Measurements from ENCODE around the gene TGIF2.
A peak's percentile ranks its signal among the peaks of the same experiment; 100 is the strongest.
"Not testable (repeated sequence)": the region's sequence is repeated elsewhere in the genome, so short reads cannot be mapped to it uniquely, and the experiment has no call there.

Gene TGIF2

GRCh38 chr20:36563374-36563773, 10.0 kb upstream of the TGIF2 start:
- Histone ChIP-seq H3K36me3 (ENCODE audit: control insufficient read depth in 4 of 4, insufficient read depth in 4 of 4, low read length in 3 of 4) (peaks cover 0 to 2% (median 0%) of the 10 kb centered on the region in 4 experiments), H3K9me3 (ENCODE audit: control extremely low read depth in 1 of 5, control insufficient read depth in 4 of 5, insufficient read depth in 2 of 5, low read depth in 1 of 5, low read length in 4 of 5) (peaks cover 0 to 6% (median 0%) of the 10 kb centered on the region in 5 experiments), H3K4me1 (ENCODE audit: control extremely low read depth in 1 of 4, control insufficient read depth in 4 of 4, insufficient read depth in 4 of 4, low read length in 3 of 4) (no peaks in the 10 kb centered on the region), H3K27ac (ENCODE audit: insufficient read depth in 1 of 2, low read depth in 1 of 2, low read length in 2 of 2, poor library complexity in 1 of 2, severe bottlenecking in 2 of 2) (no peak overlapping the region), H3K27me3 (replicated peaks in 2 of 5; ENCODE audit: control insufficient read depth in 4 of 5, insufficient read depth in 5 of 5, low read length in 4 of 5) (no peaks in the 10 kb centered on the region), H3K4me3 (ENCODE audit: control insufficient read depth in 1 of 7, extremely low read depth in 1 of 7, insufficient read depth in 4 of 7, low read depth in 2 of 7, low read length in 6 of 7) (no peak overlapping the region)
- CTCF ChIA-PET, result no interaction called here
- WGBS (ENCODE audit: insufficient coverage), result 100% methylated on average over 1 of the region's 1 CpG
- POLR2A ChIA-PET, result no interaction called here
- no peak for DNase-seq

- H3K4me3 ChIP-seq (ENCODE audit: control insufficient read depth in 1 of 7, extremely low read depth in 1 of 7, insufficient read depth in 4 of 7, low read depth in 2 of 7, low read length in 6 of 7); H3K36me3 ChIP-seq (ENCODE audit: control insufficient read depth in 4 of 4, insufficient read depth in 4 of 4, low read length in 3 of 4); POLR2A ChIA-PET; H3K27ac ChIP-seq (ENCODE audit: insufficient read depth in 1 of 2, low read depth in 1 of 2, low read length in 2 of 2, poor library complexity in 1 of 2, severe bottlenecking in 2 of 2); CTCF ChIA-PET; H3K27me3 ChIP-seq (replicated peaks in 2 of 5; ENCODE audit: control insufficient read depth in 4 of 5, insufficient read depth in 5 of 5, low read length in 4 of 5); H3K9me3 ChIP-seq (ENCODE audit: control extremely low read depth in 1 of 5, control insufficient read depth in 4 of 5, insufficient read depth in 2 of 5, low read depth in 1 of 5, low read length in 4 of 5); H3K4me1 ChIP-seq (ENCODE audit: control extremely low read depth in 1 of 4, control insufficient read depth in 4 of 4, insufficient read depth in 4 of 4, low read length in 3 of 4); DNase-seq: not testable (repeated sequence)
- WGBS (ENCODE audit: insufficient coverage), result 100% methylated on average over 2 of the region's 13 CpGs
Measured at GRCh38 chr20:36564078-36564725, 9.2 kb upstream of the TGIF2 start.

GRCh38 chr20:36564726-36565121, 8.7 kb upstream of the TGIF2 start:
- POLR2A ChIA-PET; H3K36me3 ChIP-seq (ENCODE audit: control insufficient read depth in 4 of 4, insufficient read depth in 4 of 4, low read length in 3 of 4); H3K4me1 ChIP-seq (ENCODE audit: control extremely low read depth in 1 of 4, control insufficient read depth in 4 of 4, insufficient read depth in 4 of 4, low read length in 3 of 4); H3K9me3 ChIP-seq (ENCODE audit: control extremely low read depth in 1 of 5, control insufficient read depth in 4 of 5, insufficient read depth in 2 of 5, low read depth in 1 of 5, low read length in 4 of 5); H3K27me3 ChIP-seq (replicated peaks in 2 of 5; ENCODE audit: control insufficient read depth in 4 of 5, insufficient read depth in 5 of 5, low read length in 4 of 5); H3K27ac ChIP-seq (ENCODE audit: insufficient read depth in 1 of 2, low read depth in 1 of 2, low read length in 2 of 2, poor library complexity in 1 of 2, severe bottlenecking in 2 of 2); DNase-seq; H3K4me3 ChIP-seq (ENCODE audit: control insufficient read depth in 1 of 7, extremely low read depth in 1 of 7, insufficient read depth in 4 of 7, low read depth in 2 of 7, low read length in 6 of 7): not testable (repeated sequence)
- CTCF ChIA-PET, result interaction anchor here (0.6 kb wide), 1 partner anchor 169 kb away, joined by 3 read pairs; no protein-coding TSS in a partner anchor
- 94% methylated on average over 5 of the region's 6 CpGs for WGBS (ENCODE audit: insufficient coverage)

- peaks cover 0 to 6% (median 0%) of the 10 kb centered on the region in 5 experiments for H3K9me3 ChIP-seq (ENCODE audit: control extremely low read depth in 1 of 5, control insufficient read depth in 4 of 5, insufficient read depth in 2 of 5, low read depth in 1 of 5, low read length in 4 of 5)
- POLR2A ChIA-PET, result no interaction called here
- DNase-seq, result no peak
- no peak overlapping the region for H3K27ac ChIP-seq (ENCODE audit: insufficient read depth in 1 of 2, low read depth in 1 of 2, low read length in 2 of 2, poor library complexity in 1 of 2, severe bottlenecking in 2 of 2)
- WGBS (ENCODE audit: insufficient coverage), result no CpG with 5 or more reads among the region's 3 CpGs
- CTCF ChIA-PET, result interaction anchor here (1.2 kb wide), 1 partner anchor 33 kb away, joined by 3 read pairs; no protein-coding TSS in a partner anchor
- H3K4me3 ChIP-seq (ENCODE audit: control insufficient read depth in 1 of 7, extremely low read depth in 1 of 7, insufficient read depth in 4 of 7, low read depth in 2 of 7, low read length in 6 of 7), result no peak overlapping the region
- H3K27me3 ChIP-seq (replicated peaks in 2 of 5; ENCODE audit: control insufficient read depth in 4 of 5, insufficient read depth in 5 of 5, low read length in 4 of 5), result no peaks in the 10 kb centered on the region
- no peaks in the 10 kb centered on the region for H3K4me1 ChIP-seq (ENCODE audit: control extremely low read depth in 1 of 4, control insufficient read depth in 4 of 4, insufficient read depth in 4 of 4, low read length in 3 of 4)
- H3K36me3 ChIP-seq (ENCODE audit: control insufficient read depth in 4 of 4, insufficient read depth in 4 of 4, low read length in 3 of 4), result peaks cover 0 to 2% (median under 1%) of the 10 kb centered on the region in 4 experiments
Measured at GRCh38 chr20:36565520-36565919, 7.9 kb upstream of the TGIF2 start.

GRCh38 chr20:36569847-36570429, 3.5 kb upstream of the TGIF2 start:
- 94% methylated on average over 7 of the region's 7 CpGs for WGBS (ENCODE audit: insufficient coverage)
- H3K36me3 ChIP-seq (ENCODE audit: control insufficient read depth in 4 of 4, insufficient read depth in 4 of 4, low read length in 3 of 4), result peaks cover 0 to 2% (median 0%) of the 10 kb centered on the region in 4 experiments
- no peak overlapping the region for H3K4me3 ChIP-seq (ENCODE audit: control insufficient read depth in 1 of 7, extremely low read depth in 1 of 7, insufficient read depth in 4 of 7, low read depth in 2 of 7, low read length in 6 of 7)
- no peak overlapping the region for H3K27ac ChIP-seq (ENCODE audit: insufficient read depth in 1 of 2, low read depth in 1 of 2, low read length in 2 of 2, poor library complexity in 1 of 2, severe bottlenecking in 2 of 2)
- ChIA-PET POLR2A (no interaction called here), CTCF (interaction anchor here (7.2 to 13.1 kb wide), 2 partner anchors 12 to 18 kb away, joined by 36 to 108 read pairs; no protein-coding TSS in a partner anchor)
- H3K9me3 ChIP-seq (ENCODE audit: control extremely low read depth in 1 of 5, control insufficient read depth in 4 of 5, insufficient read depth in 2 of 5, low read depth in 1 of 5, low read length in 4 of 5), result peaks cover 0 to 4% (median 0%) of the 10 kb centered on the region in 5 experiments
- DNase-seq, result no peak
- peaks cover 2 to 26% (median 20%) of the 10 kb centered on the region in 4 experiments for H3K4me1 ChIP-seq (ENCODE audit: control extremely low read depth in 1 of 4, control insufficient read depth in 4 of 4, insufficient read depth in 4 of 4, low read length in 3 of 4)
- no peaks in the 10 kb centered on the region for H3K27me3 ChIP-seq (replicated peaks in 2 of 5; ENCODE audit: control insufficient read depth in 4 of 5, insufficient read depth in 5 of 5, low read length in 4 of 5)

- Histone ChIP-seq H3K36me3 (ENCODE audit: control insufficient read depth in 4 of 4, insufficient read depth in 4 of 4, low read length in 3 of 4) (peaks cover 0 to 10% (median 0%) of the 10 kb centered on the region in 4 experiments), H3K9me3 (ENCODE audit: control extremely low read depth in 1 of 5, control insufficient read depth in 4 of 5, insufficient read depth in 2 of 5, low read depth in 1 of 5, low read length in 4 of 5) (no peaks in the 10 kb centered on the region), H3K27me3 (replicated peaks in 2 of 5; ENCODE audit: control insufficient read depth in 4 of 5, insufficient read depth in 5 of 5, low read length in 4 of 5) (no peaks in the 10 kb centered on the region), H3K4me3 (ENCODE audit: control insufficient read depth in 1 of 7, extremely low read depth in 1 of 7, insufficient read depth in 4 of 7, low read depth in 2 of 7, low read length in 6 of 7) (peak overlapping the region in 5 of 7 experiments; percentile 0 to 89 (median 72)), H3K27ac (ENCODE audit: insufficient read depth in 1 of 2, low read depth in 1 of 2, low read length in 2 of 2, poor library complexity in 1 of 2, severe bottlenecking in 2 of 2) (peak overlapping the region in 1 of 2 experiments; percentile 80), H3K4me1 (ENCODE audit: control extremely low read depth in 1 of 4, control insufficient read depth in 4 of 4, insufficient read depth in 4 of 4, low read length in 3 of 4) (peaks cover 2 to 44% (median 36%) of the 10 kb centered on the region in 4 experiments)
- ChIA-PET CTCF (interaction anchor here (0.9 to 13.1 kb wide), 12 partner anchors 9 to 202 kb away, joined by 3 to 108 read pairs (median 6); partner anchors contain the start of genes DSN1, RAB5IF and SLA2), POLR2A (interaction anchor here (0.7 to 0.8 kb wide), 2 partner anchors 12 to 33 kb away, joined by 4 to 6 read pairs; partner anchors contain the start of gene RAB5IF)
- DNase-seq, result peak in 2 of 3 donors; percentile 57 to 62
- 19% methylated on average over 16 of the region's 17 CpGs for WGBS (ENCODE audit: insufficient coverage)
Measured at GRCh38 chr20:36571564-36572504, 1.6 kb upstream of the TGIF2 start.

All from common myeloid progenitor, CD34-positive (primary cell).